NCI-H128 (cell line): ENCODE measurements around the gene CTBS.
"Not testable (repeated sequence)": the region's sequence is repeated elsewhere in the genome, so short reads cannot be mapped to it uniquely, and the experiment has no call there.

ENCODE experiments used
- DNase-seq: peaks from one replicate; lab custom pipeline; 2025; ENCODE audit not compliant: unreplicated experiment; lab: John Stamatoyannopoulos, UW

CTBS gene

GRCh38 chr1:84573967-84574842 lies at the start of gene CTBS:
CTBS (minus strand) TSS chr1:84574440; CDS start chr1:84574415, 25 bp downstream.
- DNase-seq = peak; percentile 73

DNA sequence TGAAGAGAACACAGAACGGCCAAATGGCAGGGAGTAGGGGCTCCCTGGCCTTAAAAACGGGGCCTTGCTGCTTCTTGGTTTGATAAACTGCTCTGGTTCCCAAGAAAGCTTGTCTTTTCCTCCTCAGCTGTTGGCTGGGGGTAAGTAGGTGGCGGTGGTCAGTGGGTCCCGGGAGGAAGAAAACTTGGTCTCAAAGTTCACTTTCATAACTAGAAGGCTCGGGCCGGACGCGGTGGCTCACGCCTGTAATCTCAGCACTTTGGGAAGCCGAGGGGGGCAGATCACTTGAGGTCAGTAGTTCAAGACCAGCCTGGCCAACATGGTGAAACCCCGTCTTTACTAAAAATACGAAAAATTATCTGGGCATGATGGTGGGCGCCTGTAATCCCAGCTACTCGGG lies 47.3 kb upstream of the CTBS start:
- DNase-seq = no peak

GRCh38 chr1:84620720-84621313 lies 46.6 kb upstream of the CTBS start:
- peak; percentile 62 for DNase-seq

DNA sequence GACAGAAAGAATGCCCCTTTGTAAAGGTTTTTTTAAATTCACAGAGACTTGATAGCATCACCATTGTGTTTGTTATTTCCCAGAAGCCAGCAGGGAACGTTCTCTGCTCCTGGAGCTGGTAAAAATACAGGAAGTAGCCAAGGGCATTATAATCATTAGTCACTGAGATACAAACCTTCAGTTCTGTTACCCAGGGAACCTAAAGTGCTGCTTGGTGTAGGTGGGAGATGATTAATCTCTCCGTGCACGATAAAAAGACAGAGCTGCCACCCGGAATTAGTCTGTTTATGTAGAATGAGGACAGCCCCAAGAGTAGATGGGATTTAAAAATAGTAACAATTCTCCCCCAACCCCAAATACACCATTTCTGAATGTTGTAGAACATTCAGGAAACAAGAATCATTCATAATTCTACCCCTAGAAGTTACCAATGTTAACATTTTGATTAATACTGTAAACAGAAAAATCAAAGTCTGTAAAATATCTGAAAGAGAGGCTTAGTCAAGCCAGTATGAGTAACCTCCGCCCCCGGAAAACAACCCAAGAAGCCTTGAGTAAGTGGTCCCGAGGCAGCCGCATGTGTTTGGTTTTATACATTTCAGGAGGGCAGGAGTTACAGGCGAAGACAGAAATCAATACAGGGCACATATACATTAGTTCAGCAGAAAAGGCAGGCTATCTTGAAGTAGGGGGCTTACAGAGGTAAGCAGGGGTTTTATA lies 45.3 kb upstream of the CTBS start:
- no peak for DNase-seq

GRCh38 chr1:84617349-84617748 lies 43.1 kb upstream of the CTBS start:
- DNase-seq = no peak

DNA sequence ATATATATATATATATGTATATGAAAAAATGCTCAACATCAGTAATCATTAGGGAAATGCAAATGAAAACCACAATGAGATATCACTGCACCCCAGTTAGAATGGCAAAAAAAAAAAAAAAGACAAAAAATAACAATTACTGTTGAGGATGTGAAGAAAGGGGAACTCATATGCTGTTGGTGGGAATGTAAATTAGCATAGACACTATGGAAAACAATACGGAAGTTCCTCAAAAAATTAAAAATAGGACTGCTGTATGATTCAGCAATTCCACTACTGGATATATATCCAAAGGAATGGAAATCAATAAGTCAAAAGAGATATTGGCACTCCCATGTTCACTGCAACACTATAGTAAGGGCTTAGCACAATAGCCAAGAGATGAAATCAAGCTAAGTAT lies 41.5 kb upstream of the CTBS start:
- DNase-seq = no peak

GRCh38 chr1:84613887-84614286 lies 39.6 kb upstream of the CTBS start:
- DNase-seq = no peak

GRCh38 chr1:84613026-84613425 lies 38.8 kb upstream of the CTBS start:
- DNase-seq = no peak

DNA sequence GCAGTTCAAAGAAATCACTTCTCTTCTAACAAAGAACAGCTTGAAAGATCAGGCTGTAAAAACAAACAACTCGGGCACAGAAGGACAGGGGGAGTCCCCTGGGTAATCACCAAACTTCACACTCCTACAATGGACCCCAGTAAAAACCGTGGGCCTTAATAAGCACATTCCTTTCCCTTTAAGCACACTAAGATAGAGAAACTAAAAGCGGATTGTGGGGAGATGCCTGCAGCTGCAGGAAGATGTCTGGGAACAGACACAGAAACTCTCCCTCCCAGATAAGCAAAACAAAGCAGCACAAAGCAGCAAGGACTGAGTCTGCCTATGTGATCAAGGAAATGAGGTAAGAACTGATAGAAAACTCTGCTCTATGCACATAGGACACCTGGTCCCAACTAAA lies 37.6 kb upstream of the CTBS start:
- no peak for DNase-seq

GRCh38 chr1:84611091-84611490 lies 36.9 kb upstream of the CTBS start:
- DNase-seq = no peak

GRCh38 chr1:84606977-84607376 lies 32.7 kb upstream of the CTBS start:
- no peak for DNase-seq

DNA sequence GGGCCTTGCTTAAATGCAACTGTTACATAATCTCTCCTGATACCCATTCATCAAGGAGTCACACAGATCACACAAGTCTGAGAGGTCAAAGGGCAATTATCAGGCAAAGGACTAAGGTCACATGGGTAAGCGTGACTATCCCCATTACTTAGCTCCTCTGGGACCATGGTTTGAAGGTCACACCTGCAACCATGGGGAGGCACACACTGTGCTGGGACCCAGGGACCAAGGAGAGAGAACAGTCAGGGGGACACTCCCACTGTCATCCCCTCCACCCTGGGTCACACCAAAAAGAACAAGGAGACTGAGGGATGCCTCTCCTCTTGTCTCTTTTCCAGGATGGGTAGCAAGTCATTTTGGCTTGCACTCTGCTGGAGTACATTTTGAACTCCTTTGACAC lies 30.9 kb upstream of the CTBS start:
- no peak for DNase-seq

- no peak for DNase-seq
Observed at GRCh38 chr1:84603941-84604830, 29.9 kb upstream of the CTBS start.

DNA sequence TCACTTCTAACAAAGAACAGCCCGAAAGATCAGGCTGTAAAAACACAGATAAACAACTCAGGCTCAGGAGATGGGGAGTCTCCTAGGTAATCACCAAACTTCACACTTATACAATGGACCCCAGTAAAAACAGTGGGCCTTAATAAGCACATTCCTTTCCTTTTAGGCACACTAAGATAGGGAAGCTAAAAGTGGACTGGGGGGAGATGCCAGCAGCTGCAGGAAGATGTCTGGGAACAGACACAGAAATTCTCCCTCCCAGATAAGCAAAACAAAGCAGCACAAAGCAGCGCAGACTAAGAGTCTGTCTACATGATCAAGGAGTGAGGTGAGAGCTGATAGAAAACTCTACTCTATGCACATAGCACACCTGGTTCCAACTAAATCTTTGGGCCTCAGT lies 29.0 kb upstream of the CTBS start:
- no peak for DNase-seq

DNA sequence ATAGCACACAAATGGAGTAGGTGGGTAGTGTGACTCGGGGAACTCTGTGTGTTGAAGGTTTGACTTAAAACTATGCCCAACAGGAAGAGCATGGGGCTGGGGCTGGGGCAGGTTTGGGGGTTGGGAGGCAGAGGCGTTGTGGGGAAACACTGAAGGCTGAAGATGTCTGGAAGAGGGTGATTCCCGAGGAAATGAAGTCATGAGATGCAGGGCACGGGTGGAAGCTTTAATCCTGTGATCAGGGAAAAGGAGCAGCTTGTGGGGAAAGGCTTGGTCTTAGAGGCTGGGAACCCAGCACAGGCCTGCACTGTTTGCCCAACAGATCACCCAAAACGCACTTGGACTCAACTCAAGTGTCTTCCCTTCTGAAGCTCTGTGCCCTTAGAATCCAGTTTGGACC lies 26.6 kb upstream of the CTBS start:
- no peak for DNase-seq

DNA sequence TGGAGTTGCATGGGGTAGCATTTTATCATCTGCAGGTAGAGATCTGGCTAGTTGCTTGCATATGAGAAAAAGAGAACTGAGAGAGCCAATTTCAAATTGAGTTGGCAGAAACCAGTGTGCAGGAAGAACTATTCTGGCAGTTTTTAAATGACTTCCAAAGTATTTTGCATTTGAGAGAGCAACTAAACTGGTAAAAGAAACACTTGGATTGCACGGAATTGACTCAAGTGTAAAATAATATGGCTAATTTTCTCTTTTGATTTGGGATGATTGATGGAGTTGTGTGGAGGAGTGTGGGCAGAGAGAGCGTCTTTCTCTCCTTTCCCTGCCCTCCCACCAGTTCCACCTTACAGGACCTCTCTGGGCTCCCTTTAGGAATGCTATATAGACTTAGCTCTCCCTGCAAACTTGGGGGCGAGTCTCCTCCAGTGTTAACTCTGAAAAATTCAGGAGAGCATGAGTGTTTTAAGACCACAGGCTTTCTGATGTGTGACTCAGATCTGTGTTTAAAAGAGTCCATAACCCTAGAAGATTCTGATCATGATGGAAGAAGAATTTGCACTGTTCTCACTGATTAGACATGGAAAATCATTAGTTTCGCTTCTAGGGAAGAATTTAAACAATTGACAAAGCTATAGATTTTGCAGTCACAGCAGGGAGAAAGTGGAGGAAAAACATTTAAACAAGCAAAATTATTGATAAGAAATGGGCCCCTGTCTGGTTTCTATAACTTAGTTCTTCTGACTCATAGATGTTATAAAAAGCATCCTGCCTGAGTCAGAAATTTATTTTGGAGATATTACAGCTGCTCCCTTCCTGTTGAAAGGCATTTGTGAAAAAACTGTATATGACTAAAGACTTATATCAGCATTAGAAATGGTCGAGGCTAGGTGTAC lies 24.9 kb upstream of the CTBS start:
- no peak for DNase-seq

DNA sequence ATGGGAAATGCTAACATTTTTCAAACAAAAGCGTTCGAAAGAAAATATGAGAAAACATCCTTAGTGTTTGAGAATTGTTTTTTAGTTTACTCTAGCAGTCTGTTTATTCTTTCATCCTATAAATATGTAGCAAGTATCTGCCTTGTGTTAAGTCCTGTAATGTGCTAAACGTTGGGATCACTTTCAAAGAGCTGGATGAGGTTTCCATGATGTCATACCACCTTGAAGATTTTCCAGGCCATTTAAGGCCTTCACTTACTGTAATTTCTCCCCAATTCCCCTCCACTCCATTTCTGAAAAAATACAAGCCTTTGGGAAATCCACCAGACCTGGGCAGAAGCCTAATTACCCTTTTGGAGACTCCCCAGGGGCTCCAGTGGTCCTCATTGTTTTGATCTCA lies 24.2 kb upstream of the CTBS start:
- DNase-seq = no peak

- no peak for DNase-seq
Observed at GRCh38 chr1:84597011-84597410, 22.8 kb upstream of the CTBS start.

GRCh38 chr1:84594959-84595358 lies 20.7 kb upstream of the CTBS start:
- DNase-seq = not testable (repeated sequence)

- no peak for DNase-seq
Observed at GRCh38 chr1:84587099-84587498, 12.9 kb upstream of the CTBS start.
